Uterus (tissue), 4 donors: Measurements from ENCODE around the gene COPZ1. TPM values are rescaled to one million over a fixed set of nuclear protein-coding genes. Genes with fewer than 3 reads are reported as not detected.
A peak's percentile ranks its signal among the peaks of the same experiment; 100 is the strongest.

Source experiments
- DNase-seq, 2 donors: peaks; one replicate each; pipeline ENCODE4 v3.0.0-alpha.2; 2019 to 2020
- H3K27ac ChIP-seq, 2 donors: fragments of 200-600 bp; sonication (generic); 1 replicate in 1 of 2; 2 replicates in 1 of 2; pipeline ENCODE4 v1.5.1; 2016 to 2018
- H3K27me3 ChIP-seq, 2 donors: fragments of 200-600 bp; sonication (generic); one replicate each; pipeline ENCODE4 v1.5.1; 2018 to 2019; ENCODE audit warnings: control low read depth in 1 of 2
- H3K36me3 ChIP-seq, 2 donors: fragments of 200-600 bp; sonication (generic); one replicate each; pipeline ENCODE4 v1.5.1; 2019; ENCODE audit warnings: control low read depth in 1 of 2
- H3K4me1 ChIP-seq, 2 donors: fragments of 200-600 bp; sonication (generic); one replicate each; pipeline ENCODE4 v1.5.1; 2018 to 2019; ENCODE audit warnings: control low read depth in 1 of 2
- H3K4me3 ChIP-seq, 2 donors: fragments of 200-600 bp; sonication (generic); 1 replicate in 1 of 2; 2 replicates in 1 of 2; pipeline ENCODE4 v1.5.1; 2018 to 2019; ENCODE audit warnings: mild to moderate bottlenecking in 1 of 2
- H3K9me3 ChIP-seq, 2 donors: fragments of 200-600 bp; sonication (generic); one replicate each; pipeline ENCODE4 v1.5.1; 2019; ENCODE audit warnings: control low read depth in 1 of 2
- POLR2A ChIP-seq, 2 donors: fragments of 450-650 bp; IDR thresholded peaks; one replicate each; pipeline ENCODE4 v1.6.1; 2016; ENCODE audit warnings: antibody characterized with exemption in 2 of 2, mild to moderate bottlenecking in 1 of 2, moderate library complexity in 1 of 2
- intact Hi-C: fragments of 100-400 bp; cut with DNase I; formaldehyde crosslinking; loops from one replicate; pipeline ENCODE4 v1.15.1; 2023; ENCODE audit warnings: low total_unique reads
- total RNA-seq, 4 donors: library from RNA; depleted of rRNA in 3 of 4; stranded (reverse); fragments of >200 nt in 3 of 4; gene quantifications; one replicate each; pipeline versions ENCODE4 v1.1.0 to v1.2.4, GENCODE V29; 2014 to 2023
- TF ChIP-seq, protein P1 (sequence below), 4 experiments: fragments of 200-600 bp in 2 of 4; fragments of 450-650 bp in 2 of 4; sonication (generic) in 2 of 4; IDR thresholded peaks; one replicate each; pipeline ENCODE4 v1.5.1; 2016 to 2019; ENCODE audit warnings: antibody characterized with exemption in 4 of 4, mild to moderate bottlenecking in 2 of 4, moderate library complexity in 1 of 4
- donor health status: DM: yes; HTN: yes; CAD: no.

COPZ1 gene
- total RNA-seq, 4 donors from 2014 or later: 32.3 to 141 (median 120) TPM

DNA sequence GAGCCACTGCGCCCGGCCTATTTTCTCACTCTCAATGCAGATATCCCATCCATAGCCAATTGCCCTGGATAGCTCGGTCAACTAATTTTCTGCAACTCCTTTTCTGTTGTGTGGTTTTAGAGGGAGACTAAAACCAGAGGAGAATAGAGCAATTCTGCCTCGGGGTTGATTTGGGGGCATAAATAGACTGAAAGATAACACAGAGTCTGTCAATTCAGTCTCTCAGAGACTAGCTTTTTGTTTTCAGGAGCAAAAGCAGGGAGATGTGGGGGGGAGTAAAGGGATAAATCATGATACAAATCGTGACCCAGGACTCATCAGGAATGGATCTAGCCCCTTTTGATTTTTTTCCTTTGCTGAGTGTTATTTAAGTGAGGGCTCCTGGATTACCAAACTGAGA, 6.5 kb downstream of the COPZ1 start:
- no peak for DNase-seq
- no peaks in the 10 kb centered on the region for H3K27me3 ChIP-seq
- H3K9me3 ChIP-seq: no peaks in the 10 kb centered on the region
- H3K4me1 ChIP-seq: peaks cover 0 to 23% of the 10 kb centered on the region in 2 donors
- no peak overlapping the region for H3K27ac ChIP-seq
- no peak overlapping the region for H3K4me3 ChIP-seq
- intact Hi-C loops: no loop called here
- no peaks in the 10 kb centered on the region for H3K36me3 ChIP-seq
- no peak for TF ChIP-seq POLR2A (IDR thresholded peaks at IDR 0.05)
- TF ChIP-seq, protein P1, sequence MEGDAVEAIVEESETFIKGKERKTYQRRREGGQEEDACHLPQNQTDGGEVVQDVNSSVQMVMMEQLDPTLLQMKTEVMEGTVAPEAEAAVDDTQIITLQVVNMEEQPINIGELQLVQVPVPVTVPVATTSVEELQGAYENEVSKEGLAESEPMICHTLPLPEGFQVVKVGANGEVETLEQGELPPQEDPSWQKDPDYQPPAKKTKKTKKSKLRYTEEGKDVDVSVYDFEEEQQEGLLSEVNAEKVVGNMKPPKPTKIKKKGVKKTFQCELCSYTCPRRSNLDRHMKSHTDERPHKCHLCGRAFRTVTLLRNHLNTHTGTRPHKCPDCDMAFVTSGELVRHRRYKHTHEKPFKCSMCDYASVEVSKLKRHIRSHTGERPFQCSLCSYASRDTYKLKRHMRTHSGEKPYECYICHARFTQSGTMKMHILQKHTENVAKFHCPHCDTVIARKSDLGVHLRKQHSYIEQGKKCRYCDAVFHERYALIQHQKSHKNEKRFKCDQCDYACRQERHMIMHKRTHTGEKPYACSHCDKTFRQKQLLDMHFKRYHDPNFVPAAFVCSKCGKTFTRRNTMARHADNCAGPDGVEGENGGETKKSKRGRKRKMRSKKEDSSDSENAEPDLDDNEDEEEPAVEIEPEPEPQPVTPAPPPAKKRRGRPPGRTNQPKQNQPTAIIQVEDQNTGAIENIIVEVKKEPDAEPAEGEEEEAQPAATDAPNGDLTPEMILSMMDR (IDR thresholded peaks at IDR 0.05): no peak

- Histone ChIP-seq H3K27ac (no peak overlapping the region), H3K36me3 (no peaks in the 10 kb centered on the region), H3K9me3 (no peaks in the 10 kb centered on the region), H3K27me3 (no peaks in the 10 kb centered on the region), H3K4me3 (no peak overlapping the region), H3K4me1 (peaks cover 0 to 27% of the 10 kb centered on the region in 2 donors)
- DNase-seq: no peak
- intact Hi-C loops: no loop called here
- TF ChIP-seq, protein P1 (IDR thresholded peaks at IDR 0.05): no peak
- no peak for TF ChIP-seq POLR2A (IDR thresholded peaks at IDR 0.05)
Measured at GRCh38 chr12:54333420-54334034, 8.6 kb downstream of the COPZ1 start.

- intact Hi-C loops: no loop called here
- no peaks in the 10 kb centered on the region for H3K27me3 ChIP-seq
- TF ChIP-seq, protein P1 (IDR thresholded peaks at IDR 0.05): peak; percentile 12 to 47 (median 38)
- TF ChIP-seq POLR2A (IDR thresholded peaks at IDR 0.05): no peak
- DNase-seq: no peak
- no peak overlapping the region for H3K4me3 ChIP-seq
- H3K9me3 ChIP-seq: no peaks in the 10 kb centered on the region
- no peaks in the 10 kb centered on the region for H3K36me3 ChIP-seq
- peaks cover 10 to 13% of the 10 kb centered on the region in 2 donors for H3K4me1 ChIP-seq
- H3K27ac ChIP-seq: peak overlapping the region; percentile 59 to 79
Measured at GRCh38 chr12:54337280-54337842, 12.4 kb downstream of the COPZ1 start.

DNA sequence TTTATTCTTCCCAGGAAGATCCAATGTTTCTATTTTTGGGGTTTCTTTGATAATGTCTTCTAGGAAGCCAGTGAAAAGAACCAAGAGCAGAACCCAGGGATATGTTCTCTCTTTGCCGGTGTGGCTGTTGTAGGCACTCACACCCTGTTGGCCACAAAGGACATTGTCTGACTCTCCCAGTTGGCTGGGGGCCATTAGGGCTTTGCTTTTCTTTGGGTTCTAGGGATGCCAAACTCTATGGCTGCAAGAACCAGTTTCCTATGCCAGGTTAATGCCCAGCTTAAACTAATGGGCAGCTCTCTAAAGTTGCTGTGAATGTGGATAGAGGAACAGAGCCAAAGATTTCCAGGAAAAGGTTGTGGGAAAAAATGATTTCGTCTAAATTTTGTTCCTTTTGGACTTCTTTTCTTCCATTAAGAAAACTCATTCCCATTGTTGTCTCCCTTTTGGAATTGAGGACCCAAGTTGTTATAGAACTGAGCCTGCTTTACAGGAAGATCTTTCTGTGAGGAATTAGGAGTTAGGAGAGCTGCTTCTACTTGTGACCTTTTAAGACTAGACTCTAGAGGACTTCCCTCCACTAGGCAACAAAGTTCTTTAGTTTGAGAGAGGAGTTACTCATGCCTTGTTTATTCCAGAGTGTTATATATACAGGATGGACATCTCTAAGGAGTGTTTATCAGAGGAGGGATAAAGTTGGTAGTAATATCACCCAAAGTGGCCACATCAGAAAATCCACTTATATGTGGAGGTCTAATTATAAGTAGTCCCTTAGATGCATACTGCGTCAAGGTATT, 13.1 kb downstream of the COPZ1 start:
- Histone ChIP-seq H3K4me1 (peaks cover 10 to 13% of the 10 kb centered on the region in 2 donors), H3K9me3 (no peaks in the 10 kb centered on the region), H3K36me3 (no peaks in the 10 kb centered on the region), H3K4me3 (no peak overlapping the region), H3K27me3 (no peaks in the 10 kb centered on the region), H3K27ac (peak overlapping the region; percentile 59 to 79)
- intact Hi-C loops: no loop called here
- DNase-seq: no peak
- TF ChIP-seq POLR2A (IDR thresholded peaks at IDR 0.05): no peak
- TF ChIP-seq, protein P1 (IDR thresholded peaks at IDR 0.05): no peak
